ENCODE results near the gene KIF5A.

KIF5A gene

GRCh38 chr12:57519796-57520052 lies 30.1 kb upstream of the KIF5A start:
- H3K4me3 ChIP-seq (ENCODE audit: low read depth in 1 of 2, low read length in 2 of 2) = peak overlapping the region; percentile 96 to 97
- H3K36me3 ChIP-seq (ENCODE audit: control insufficient read depth in 1 of 2, insufficient read depth in 2 of 2, low read length in 2 of 2) = peaks cover 27 to 29% of the 10 kb centered on the region in 2 donors
- H3K9ac ChIP-seq (ENCODE audit: low read depth in 1 of 2, low read length in 2 of 2) = peak overlapping the region; percentile 100
- H3K27me3 ChIP-seq (ENCODE audit: control insufficient read depth in 1 of 2, insufficient read depth in 2 of 2, low read length in 2 of 2) = no peaks in the 10 kb centered on the region
- peaks cover 44 to 58% of the 10 kb centered on the region in 2 donors for H3K4me1 ChIP-seq (ENCODE audit: control insufficient read depth in 1 of 2, insufficient read depth in 2 of 2, low read length in 2 of 2)
- no peaks in the 10 kb centered on the region for H3K9me3 ChIP-seq (ENCODE audit: control insufficient read depth in 1 of 2, low read length in 2 of 2)
- H3K27ac ChIP-seq (ENCODE audit: low read depth, low read length) = peak overlapping the region; percentile 99

- no peaks in the 10 kb centered on the region for H3K9me3 ChIP-seq (ENCODE audit: control insufficient read depth in 1 of 2, low read length in 2 of 2)
- H3K27ac ChIP-seq (ENCODE audit: low read depth, low read length) = peak within 1 kb of the TSS; percentile 100
- H3K36me3 ChIP-seq (ENCODE audit: control insufficient read depth in 1 of 2, insufficient read depth in 2 of 2, low read length in 2 of 2) = peaks cover 26 to 28% of the 10 kb centered on the region in 2 donors
- H3K4me3 ChIP-seq (ENCODE audit: low read depth in 1 of 2, low read length in 2 of 2) = peak within 1 kb of the TSS; percentile 96 to 97
- peaks cover 50 to 63% of the 10 kb centered on the region in 2 donors for H3K4me1 ChIP-seq (ENCODE audit: control insufficient read depth in 1 of 2, insufficient read depth in 2 of 2, low read length in 2 of 2)
- no peaks in the 10 kb centered on the region for H3K27me3 ChIP-seq (ENCODE audit: control insufficient read depth in 1 of 2, insufficient read depth in 2 of 2, low read length in 2 of 2)
- H3K9ac ChIP-seq (ENCODE audit: low read depth in 1 of 2, low read length in 2 of 2) = peak within 1 kb of the TSS; percentile 100
Observed at GRCh38 chr12:57520053-57520818, 29.6 kb upstream of the KIF5A start, which contains the start of gene DDIT3. Gene DDIT3, minus strand, starts transcription at chr12:57520514. Its CDS starts 3,108 bp downstream, at chr12:57517406.

GRCh38 chr12:57521525-57522010 lies 28.3 kb upstream of the KIF5A start:
- H3K27me3 ChIP-seq (ENCODE audit: control insufficient read depth in 1 of 2, insufficient read depth in 2 of 2, low read length in 2 of 2) = no peaks in the 10 kb centered on the region
- peaks cover 15 to 20% of the 10 kb centered on the region in 2 donors for H3K36me3 ChIP-seq (ENCODE audit: control insufficient read depth in 1 of 2, insufficient read depth in 2 of 2, low read length in 2 of 2)
- peak overlapping the region; percentile 64 to 75 for H3K4me3 ChIP-seq (ENCODE audit: low read depth in 1 of 2, low read length in 2 of 2)
- H3K9ac ChIP-seq (ENCODE audit: low read depth in 1 of 2, low read length in 2 of 2) = peak overlapping the region; percentile 87 to 90
- no peaks in the 10 kb centered on the region for H3K9me3 ChIP-seq (ENCODE audit: control insufficient read depth in 1 of 2, low read length in 2 of 2)
- H3K27ac ChIP-seq (ENCODE audit: low read depth, low read length) = peak overlapping the region; percentile 100
- H3K4me1 ChIP-seq (ENCODE audit: control insufficient read depth in 1 of 2, insufficient read depth in 2 of 2, low read length in 2 of 2) = peaks cover 51 to 65% of the 10 kb centered on the region in 2 donors

- Histone ChIP-seq H3K27ac (ENCODE audit: low read depth, low read length) (peak within 1 kb of the TSS; percentile 100), H3K9me3 (ENCODE audit: control insufficient read depth in 1 of 2, low read length in 2 of 2) (no peaks in the 10 kb centered on the region), H3K4me1 (ENCODE audit: control insufficient read depth in 1 of 2, insufficient read depth in 2 of 2, low read length in 2 of 2) (peaks cover 50 to 64% of the 10 kb centered on the region in 2 donors), H3K4me3 (ENCODE audit: low read depth in 1 of 2, low read length in 2 of 2) (peak within 1 kb of the TSS; percentile 71 to 80), H3K9ac (ENCODE audit: low read depth in 1 of 2, low read length in 2 of 2) (peak within 1 kb of the TSS; percentile 87 to 90), H3K36me3 (ENCODE audit: control insufficient read depth in 1 of 2, insufficient read depth in 2 of 2, low read length in 2 of 2) (peaks cover 10 to 20% of the 10 kb centered on the region in 2 donors), H3K27me3 (ENCODE audit: control insufficient read depth in 1 of 2, insufficient read depth in 2 of 2, low read length in 2 of 2) (no peaks in the 10 kb centered on the region)
Observed at GRCh38 chr12:57522011-57522886, 27.6 kb upstream of the KIF5A start, which contains the start of gene MBD6. Gene MBD6, plus strand, starts transcription at chr12:57522824. Its CDS starts 1,480 bp downstream, at chr12:57524304.

GRCh38 chr12:57522887-57523705 lies 26.7 kb upstream of the KIF5A start:
- Histone ChIP-seq H3K9me3 (ENCODE audit: control insufficient read depth in 1 of 2, low read length in 2 of 2) (no peaks in the 10 kb centered on the region), H3K4me1 (ENCODE audit: control insufficient read depth in 1 of 2, insufficient read depth in 2 of 2, low read length in 2 of 2) (peaks cover 45 to 57% of the 10 kb centered on the region in 2 donors), H3K27me3 (ENCODE audit: control insufficient read depth in 1 of 2, insufficient read depth in 2 of 2, low read length in 2 of 2) (no peaks in the 10 kb centered on the region), H3K27ac (ENCODE audit: low read depth, low read length) (peak overlapping the region; percentile 100), H3K36me3 (ENCODE audit: control insufficient read depth in 1 of 2, insufficient read depth in 2 of 2, low read length in 2 of 2) (peaks cover 14 to 27% of the 10 kb centered on the region in 2 donors), H3K4me3 (ENCODE audit: low read depth in 1 of 2, low read length in 2 of 2) (peak overlapping the region; percentile 71 to 80), H3K9ac (ENCODE audit: low read depth in 1 of 2, low read length in 2 of 2) (peak overlapping the region; percentile 84 to 87)

- no peaks in the 10 kb centered on the region for H3K27me3 ChIP-seq (ENCODE audit: control insufficient read depth in 1 of 2, insufficient read depth in 2 of 2, low read length in 2 of 2)
- H3K9ac ChIP-seq (ENCODE audit: low read depth in 1 of 2, low read length in 2 of 2) = peak overlapping the region; percentile 84 to 86
- no peaks in the 10 kb centered on the region for H3K9me3 ChIP-seq (ENCODE audit: control insufficient read depth in 1 of 2, low read length in 2 of 2)
- H3K4me3 ChIP-seq (ENCODE audit: low read depth in 1 of 2, low read length in 2 of 2) = peak overlapping the region; percentile 71 to 80
- peaks cover 14 to 35% of the 10 kb centered on the region in 2 donors for H3K36me3 ChIP-seq (ENCODE audit: control insufficient read depth in 1 of 2, insufficient read depth in 2 of 2, low read length in 2 of 2)
- H3K27ac ChIP-seq (ENCODE audit: low read depth, low read length) = peak overlapping the region; percentile 73
- peaks cover 37 to 48% of the 10 kb centered on the region in 2 donors for H3K4me1 ChIP-seq (ENCODE audit: control insufficient read depth in 1 of 2, insufficient read depth in 2 of 2, low read length in 2 of 2)
Observed at GRCh38 chr12:57523706-57524614, 25.9 kb upstream of the KIF5A start.

- Histone ChIP-seq H3K4me1 (ENCODE audit: control insufficient read depth in 1 of 2, insufficient read depth in 2 of 2, low read length in 2 of 2) (peaks cover 31 to 41% of the 10 kb centered on the region in 2 donors), H3K36me3 (ENCODE audit: control insufficient read depth in 1 of 2, insufficient read depth in 2 of 2, low read length in 2 of 2) (peaks cover 15 to 45% of the 10 kb centered on the region in 2 donors), H3K9me3 (ENCODE audit: control insufficient read depth in 1 of 2, low read length in 2 of 2) (no peaks in the 10 kb centered on the region), H3K4me3 (ENCODE audit: low read depth in 1 of 2, low read length in 2 of 2) (peak overlapping the region; percentile 43 to 80), H3K9ac (ENCODE audit: low read depth in 1 of 2, low read length in 2 of 2) (peak overlapping the region in 1 of 2 donors; percentile 86), H3K27me3 (ENCODE audit: control insufficient read depth in 1 of 2, insufficient read depth in 2 of 2, low read length in 2 of 2) (no peaks in the 10 kb centered on the region), H3K27ac (ENCODE audit: low read depth, low read length) (no peak overlapping the region)
Observed at GRCh38 chr12:57524814-57525614, 24.8 kb upstream of the KIF5A start.

GRCh38 chr12:57525615-57526383 lies 24.0 kb upstream of the KIF5A start:
- H3K4me1 ChIP-seq (ENCODE audit: control insufficient read depth in 1 of 2, insufficient read depth in 2 of 2, low read length in 2 of 2) = peaks cover 31 to 40% of the 10 kb centered on the region in 2 donors
- H3K27ac ChIP-seq (ENCODE audit: low read depth, low read length) = no peak overlapping the region
- no peaks in the 10 kb centered on the region for H3K9me3 ChIP-seq (ENCODE audit: control insufficient read depth in 1 of 2, low read length in 2 of 2)
- no peak overlapping the region for H3K9ac ChIP-seq (ENCODE audit: low read depth in 1 of 2, low read length in 2 of 2)
- no peak overlapping the region for H3K4me3 ChIP-seq (ENCODE audit: low read depth in 1 of 2, low read length in 2 of 2)
- peaks cover 23 to 53% of the 10 kb centered on the region in 2 donors for H3K36me3 ChIP-seq (ENCODE audit: control insufficient read depth in 1 of 2, insufficient read depth in 2 of 2, low read length in 2 of 2)
- no peaks in the 10 kb centered on the region for H3K27me3 ChIP-seq (ENCODE audit: control insufficient read depth in 1 of 2, insufficient read depth in 2 of 2, low read length in 2 of 2)

All from duodenal mucosa (tissue), 2 donors.